Spleen (tissue), 11 donors: ENCODE data around the gene FILIP1L. TPM values are rescaled to one million over a fixed set of nuclear protein-coding genes. Genes with fewer than 3 reads are reported as not detected.

Experiments
- DNase-seq: peaks from one replicate; pipeline ENCODE4 v3.0.0-alpha.2; 2020
- H3K27ac ChIP-seq, 8 donors: fragments of 200-600 bp; sonication (generic) in 7 of 8; 1 replicate in 4 of 8; 2 replicates in 4 of 8; pipeline versions ENCODE4 v1.5.0 to v1.8.0; 2016 to 2021; ENCODE audit warnings: inconsistent platforms in 4 of 8, mild to moderate bottlenecking in 4 of 8, moderate library complexity in 1 of 8
- H3K27me3 ChIP-seq, 7 donors: fragments of 200-600 bp; sonication (generic) in 6 of 7; replicated peaks in 1 of 7; 1 replicate in 4 of 7; 2 replicates in 3 of 7; pipeline versions ENCODE4 v1.5.0 to v1.8.0; 2016 to 2021; ENCODE audit warnings: inconsistent platforms in 3 of 7, mild to moderate bottlenecking in 1 of 7
- H3K36me3 ChIP-seq, 6 donors: fragments of 200-600 bp; sonication (generic) in 5 of 6; 1 replicate in 4 of 6; 2 replicates in 2 of 6; pipeline versions ENCODE4 v1.5.0 to v1.8.0; 2016 to 2021; ENCODE audit warnings: inconsistent platforms in 2 of 6
- H3K4me1 ChIP-seq, 6 donors: fragments of 200-600 bp; sonication (generic) in 5 of 6; 1 replicate in 3 of 6; 2 replicates in 3 of 6; pipeline versions ENCODE4 v1.5.0 to v1.8.0; 2016 to 2021; ENCODE audit warnings: inconsistent platforms in 3 of 6
- H3K4me3 ChIP-seq, 8 donors: fragments of 200-600 bp; sonication (generic) in 7 of 8; 1 replicate in 4 of 8; 2 replicates in 4 of 8; pipeline versions ENCODE4 v1.5.0 to v1.8.0; 2016 to 2021; ENCODE audit warnings: inconsistent platforms in 4 of 8, mild to moderate bottlenecking in 4 of 8, moderate library complexity in 2 of 8
- H3K9me3 ChIP-seq, 8 donors: fragments of 200-600 bp; sonication (generic) in 7 of 8; 1 replicate in 4 of 8; 2 replicates in 4 of 8; pipeline versions ENCODE4 v1.5.0 to v1.8.0; 2016 to 2021; ENCODE audit warnings: inconsistent platforms in 4 of 8
- CTCF ChIP-seq, 11 experiments: fragments of 200-600 bp in 7 of 11; fragments of 450-650 bp in 4 of 11; sonication (generic) in 4 of 11; IDR thresholded peaks in 8 of 11; conservative IDR thresholded peaks in 3 of 11; 1 replicate in 7 of 11; 2 replicates in 4 of 11; pipeline versions ENCODE4 v1.4.0 to v1.8.0; 2016 to 2021; ENCODE audit warnings: antibody characterized with exemption in 11 of 11, inconsistent platforms in 4 of 11, mild to moderate bottlenecking in 1 of 11
- POLR2A ChIP-seq, 3 donors: fragments of 450-650 bp; IDR thresholded peaks; one replicate each; pipeline ENCODE4 v1.5.1; 2017; ENCODE audit warnings: antibody characterized with exemption in 3 of 3, mild to moderate bottlenecking in 1 of 3
- POLR2AphosphoS5 ChIP-seq, 3 donors: sonication (generic); formaldehyde crosslinking; IDR thresholded peaks; one replicate each; pipeline ENCODE4 v1.5.1; 2017; ENCODE audit warnings: antibody characterized with exemption in 3 of 3
- WGBS, 5 donors: extraction: QIAGEN DNeasy Blood & Tissue Kit in 3 of 5; methylation state at CpG; one replicate each; pipeline versions ENCODE4 v1.1.5 to v1.1.7; 2013 to 2018; 5-methylcytosine and 5-hydroxymethylcytosine counted together
- intact Hi-C: fragments of 100-400 bp; cut with DNase I; formaldehyde crosslinking; loops from one replicate; pipeline ENCODE4 v1.15.0; 2023; ENCODE audit warnings: low total_unique reads
- polyA plus RNA-seq, 3 donors: library from polyadenylated mRNA; stranded (reverse); fragments of 200-250 nt; gene quantifications; one replicate each; pipeline ENCODE4 v1.2.1, GENCODE V29; 2013
- total RNA-seq, 7 donors: library from RNA; depleted of rRNA in 3 of 7; stranded (reverse); fragments of >200 nt in 3 of 7; fragmentation: NEBNext Ultra II Directional in 4 of 7; extraction: Animal tissue kit (Norgen Biotek cat#: 25700) in 4 of 7; gene quantifications; one replicate each; pipeline versions ENCODE4 v1.1.0 to v1.2.1, GENCODE V29; 2016 to 2021
- donor health status: healthy with polysubstance abuse.
- donor health status: DM: no; HTN: no; CAD: no; lungs with moderate emphysema.
- donor health status: DM: no; HTN: no; CAD: no.
- donor health status: Bipolar disorder and iron deficiency.
- donor health status: healthy.
- donor health status: DM: no; HTN: no; CAD: no.
- donor health status: DM: yes; HTN: yes; CAD: no.

The FILIP1L gene
- total and polyA plus RNA-seq, 10 donors, result 11.1 to 47.7 (median 30.9) TPM

GRCh38 chr3:100122321-100122720 lies 8.0 kb upstream of the FILIP1L start:
- Histone ChIP-seq H3K27ac (no peak overlapping the region), H3K36me3 (no peaks in the 10 kb centered on the region), H3K27me3 (no peaks in the 10 kb centered on the region), H3K9me3 (no peaks in the 10 kb centered on the region), H3K4me3 (no peak overlapping the region), H3K4me1 (peaks cover 0 to 10% (median 0%) of the 10 kb centered on the region in 6 donors)
- no peak for DNase-seq
- TF ChIP-seq POLR2AphosphoS5 (IDR thresholded peaks at IDR 0.05), result no peak
- no peak for TF ChIP-seq CTCF (IDR thresholded peaks at IDR 0.05 in 8 of 11, conservative IDR thresholded peaks at IDR 0.05 in 3 of 11)
- no peak for TF ChIP-seq POLR2A (IDR thresholded peaks at IDR 0.05)
- 94 to 100% (median 100%) methylated on average over 2 of the region's 2 CpGs for WGBS, 5 donors
- intact Hi-C loops, result no loop called here

- Histone ChIP-seq H3K4me3 (no peak overlapping the region), H3K27me3 (no peaks in the 10 kb centered on the region), H3K9me3 (no peaks in the 10 kb centered on the region), H3K4me1 (peaks cover 0 to 10% (median 0%) of the 10 kb centered on the region in 6 donors), H3K27ac (no peak overlapping the region), H3K36me3 (no peaks in the 10 kb centered on the region)
- 94 to 99% (median 97%) methylated on average over 5 of the region's 5 CpGs for WGBS, 5 donors
- DNase-seq, result no peak
- TF ChIP-seq POLR2AphosphoS5 (IDR thresholded peaks at IDR 0.05), result no peak
- no peak for TF ChIP-seq POLR2A (IDR thresholded peaks at IDR 0.05)
- no peak for TF ChIP-seq CTCF (IDR thresholded peaks at IDR 0.05 in 8 of 11, conservative IDR thresholded peaks at IDR 0.05 in 3 of 11)
- intact Hi-C loops, result no loop called here
These were observed 6.4 kb upstream of the FILIP1L start for GRCh38 chr3:100120693-100121092.

GRCh38 chr3:100120012-100120411 lies 5.7 kb upstream of the FILIP1L start:
- H3K9me3 ChIP-seq, result no peaks in the 10 kb centered on the region
- DNase-seq, result no peak
- H3K36me3 ChIP-seq, result no peaks in the 10 kb centered on the region
- no peak overlapping the region for H3K4me3 ChIP-seq
- WGBS, 5 donors, result 0 to 74% (median 27%) methylated on average over 1 of the region's 1 CpG
- H3K27ac ChIP-seq, result peak overlapping the region in 1 of 8 donors; percentile 16
- intact Hi-C loops, result no loop called here
- H3K27me3 ChIP-seq, result no peaks in the 10 kb centered on the region
- no peak for TF ChIP-seq CTCF (IDR thresholded peaks at IDR 0.05 in 8 of 11, conservative IDR thresholded peaks at IDR 0.05 in 3 of 11)
- no peak for TF ChIP-seq POLR2A (IDR thresholded peaks at IDR 0.05)
- TF ChIP-seq POLR2AphosphoS5 (IDR thresholded peaks at IDR 0.05), result no peak
- H3K4me1 ChIP-seq, result peaks cover 0 to 9% (median 0%) of the 10 kb centered on the region in 6 donors

GRCh38 chr3:100117093-100117492 lies 2.8 kb upstream of the FILIP1L start:
- no peak for TF ChIP-seq POLR2A (IDR thresholded peaks at IDR 0.05)
- no peak for TF ChIP-seq POLR2AphosphoS5 (IDR thresholded peaks at IDR 0.05)
- no peak for TF ChIP-seq CTCF (IDR thresholded peaks at IDR 0.05 in 8 of 11, conservative IDR thresholded peaks at IDR 0.05 in 3 of 11)
- intact Hi-C loops, result no loop called here
- Histone ChIP-seq H3K27me3 (no peaks in the 10 kb centered on the region), H3K4me1 (no peaks in the 10 kb centered on the region), H3K4me3 (no peak overlapping the region), H3K36me3 (no peaks in the 10 kb centered on the region), H3K9me3 (no peaks in the 10 kb centered on the region), H3K27ac (no peak overlapping the region)
- no peak for DNase-seq
- 79 to 92% (median 89%) methylated on average over 4 of the region's 4 CpGs for WGBS, 5 donors
